GM12865 (cell line): Measurements from ENCODE around the gene FNDC10.
A peak's percentile ranks its signal among the peaks of the same experiment; 100 is the strongest.
"Not testable (repeated sequence)": the region's sequence is repeated elsewhere in the genome, so short reads cannot be mapped to it uniquely, and the experiment has no call there.

Source experiments
- DNase-seq: peaks from one replicate; pipeline ENCODE4 v3.0.0; 2010; ENCODE audit warnings: low read depth
- H3K4me3 ChIP-seq: 2 replicates; pipeline ENCODE4 v1.5.1; 2011; ENCODE audit warnings: mild to moderate bottlenecking, low read depth, low read length, control low read depth
- TF ChIP-seq, protein P1 (sequence below): IDR thresholded peaks from 2 replicates; pipeline ENCODE4 v1.5.1; 2011; ENCODE audit warnings: low read length, control low read depth, low read depth, inconsistent platforms; ENCODE audit not compliant: insufficient read depth; ENCODE audit errors: missing control alignments

FNDC10 gene

GRCh38 chr1:1598051-1598719 lies 1.8 kb downstream of the FNDC10 start:
- no peak overlapping the region for H3K4me3 ChIP-seq
- DNase-seq = no peak
- TF ChIP-seq, protein P1, sequence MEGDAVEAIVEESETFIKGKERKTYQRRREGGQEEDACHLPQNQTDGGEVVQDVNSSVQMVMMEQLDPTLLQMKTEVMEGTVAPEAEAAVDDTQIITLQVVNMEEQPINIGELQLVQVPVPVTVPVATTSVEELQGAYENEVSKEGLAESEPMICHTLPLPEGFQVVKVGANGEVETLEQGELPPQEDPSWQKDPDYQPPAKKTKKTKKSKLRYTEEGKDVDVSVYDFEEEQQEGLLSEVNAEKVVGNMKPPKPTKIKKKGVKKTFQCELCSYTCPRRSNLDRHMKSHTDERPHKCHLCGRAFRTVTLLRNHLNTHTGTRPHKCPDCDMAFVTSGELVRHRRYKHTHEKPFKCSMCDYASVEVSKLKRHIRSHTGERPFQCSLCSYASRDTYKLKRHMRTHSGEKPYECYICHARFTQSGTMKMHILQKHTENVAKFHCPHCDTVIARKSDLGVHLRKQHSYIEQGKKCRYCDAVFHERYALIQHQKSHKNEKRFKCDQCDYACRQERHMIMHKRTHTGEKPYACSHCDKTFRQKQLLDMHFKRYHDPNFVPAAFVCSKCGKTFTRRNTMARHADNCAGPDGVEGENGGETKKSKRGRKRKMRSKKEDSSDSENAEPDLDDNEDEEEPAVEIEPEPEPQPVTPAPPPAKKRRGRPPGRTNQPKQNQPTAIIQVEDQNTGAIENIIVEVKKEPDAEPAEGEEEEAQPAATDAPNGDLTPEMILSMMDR = no peak

DNA sequence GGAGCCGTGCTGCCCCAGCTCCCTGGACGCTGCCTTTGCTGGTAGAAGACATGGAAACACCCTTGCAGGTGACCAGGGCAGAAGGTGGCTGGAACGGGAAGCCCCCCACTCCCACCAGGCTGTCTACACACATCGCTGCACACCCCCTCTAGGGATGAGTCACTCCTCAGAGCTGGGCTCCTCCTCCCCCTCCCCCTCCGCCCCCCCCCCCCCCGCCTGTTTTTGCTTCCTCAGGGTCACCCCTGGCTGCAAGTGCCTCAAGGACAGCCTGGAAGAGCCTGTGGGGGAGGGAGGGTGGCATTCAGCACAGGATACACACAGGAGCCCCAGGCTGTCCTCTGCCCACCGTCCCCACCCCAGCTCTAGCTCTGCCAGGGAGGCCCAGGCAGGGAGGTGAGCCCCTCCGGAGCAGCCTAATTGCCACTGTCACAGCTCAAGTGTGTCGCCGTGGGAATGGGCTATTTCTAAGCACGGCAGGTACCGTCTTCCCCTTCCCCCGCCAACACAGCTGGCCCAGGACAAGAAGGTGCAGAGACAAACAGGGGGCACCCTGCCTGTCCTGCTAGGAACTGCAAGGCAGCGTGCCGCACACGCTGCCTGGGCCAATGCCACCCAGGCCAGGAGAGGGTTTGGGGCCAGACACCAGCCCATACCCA lies 2.5 kb downstream of the FNDC10 start:
- DNase-seq = peak; percentile 61
- no peak overlapping the region for H3K4me3 ChIP-seq
- TF ChIP-seq, protein P1 = peak; percentile 53

GRCh38 chr1:1596493-1597274 lies 3.3 kb downstream of the FNDC10 start:
- DNase-seq = no peak
- TF ChIP-seq, protein P1 = no peak
- no peak overlapping the region for H3K4me3 ChIP-seq

- not testable (repeated sequence) for H3K4me3 ChIP-seq, DNase-seq
These were observed 4.6 kb downstream of the FNDC10 start for GRCh38 chr1:1595341-1595740.

DNA sequence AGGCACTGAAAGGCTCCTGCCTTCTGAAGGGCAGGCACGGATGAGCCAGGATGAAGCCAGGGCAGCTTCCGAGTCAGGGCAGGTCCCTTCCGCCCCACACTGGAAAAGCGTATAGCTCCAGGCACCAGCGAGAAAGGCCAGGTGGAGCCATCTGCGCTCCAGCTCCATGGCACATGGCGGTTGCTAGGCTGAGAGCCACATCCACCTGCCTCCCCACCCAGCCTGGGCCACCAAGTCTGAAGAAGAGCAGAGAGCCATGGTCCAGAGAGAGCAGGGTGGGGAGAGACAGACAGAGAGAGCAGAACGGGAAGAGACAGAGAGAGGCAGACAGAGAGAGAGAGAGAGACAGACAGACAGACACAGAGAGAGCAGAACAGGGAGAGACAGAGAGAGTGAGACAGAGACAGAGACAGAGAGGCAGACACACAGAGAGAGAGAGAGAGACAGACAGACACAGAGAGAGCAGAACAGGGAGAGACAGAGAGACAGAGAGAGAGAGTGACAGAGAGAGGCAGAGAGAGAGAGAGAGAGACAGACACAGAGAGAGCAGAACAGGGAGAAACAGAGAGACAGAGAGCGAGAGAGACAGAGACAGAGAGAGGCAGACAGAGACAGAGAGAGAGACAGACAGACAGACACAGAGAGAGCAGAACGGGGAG lies 5.2 kb downstream of the FNDC10 start:
- TF ChIP-seq, protein P1 = no peak
- DNase-seq = no peak
- H3K4me3 ChIP-seq = no peak overlapping the region

DNA sequence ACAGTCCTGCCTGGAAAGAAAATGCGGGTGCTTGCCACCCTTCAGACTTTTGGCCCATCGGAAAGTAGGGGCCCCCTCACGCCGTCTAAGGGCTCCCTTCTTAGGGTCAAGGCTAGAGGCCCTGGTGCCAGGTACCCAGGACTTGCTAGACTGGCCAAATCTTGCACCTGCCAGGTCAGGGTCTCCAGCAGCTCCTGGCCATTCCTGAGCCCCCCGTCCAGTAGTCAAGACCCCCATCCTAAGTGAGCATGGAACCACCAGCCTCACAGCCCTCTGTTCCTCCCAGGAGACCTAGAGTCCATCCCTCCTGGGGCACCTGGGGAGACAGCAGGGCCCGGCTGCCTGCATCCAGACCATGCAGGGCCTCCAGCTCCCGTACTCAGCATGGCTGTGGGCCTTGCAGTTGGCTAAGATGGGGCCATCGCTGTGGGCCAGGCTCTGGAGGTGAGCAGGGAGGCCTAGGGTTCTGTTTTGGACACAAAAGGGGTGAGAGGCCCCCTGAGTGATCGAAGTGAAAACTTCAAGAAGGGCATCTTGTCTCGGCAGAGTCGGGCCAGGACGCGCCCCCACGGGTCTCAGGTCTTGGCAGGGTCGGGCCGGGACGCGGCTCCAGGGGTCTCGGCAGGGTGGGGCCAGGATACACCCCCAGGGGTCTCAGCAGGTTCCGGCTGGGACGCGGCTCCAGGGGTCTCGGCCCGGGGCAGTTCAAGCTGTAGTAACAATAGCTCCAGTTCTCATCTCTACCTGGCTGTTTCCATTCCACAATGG lies 5.9 kb downstream of the FNDC10 start:
- TF ChIP-seq, protein P1 = no peak
- no peak for DNase-seq
- H3K4me3 ChIP-seq = no peak overlapping the region
